A673 (cell line): ENCODE results near the gene DCANP1. TPM values are rescaled to one million over a fixed set of nuclear protein-coding genes. Genes with fewer than 3 reads are reported as not detected.

Source experiments
- BruUV-seq: library from RNA; stranded (reverse); fragments of 400-500 nt; replicated peaks from 2 replicates; lab custom pipeline; 2021; lab: Mats Ljungman, UMichigan
- CTCF ChIA-PET: fragments of 300-600 bp; sonication (Branson Sonifier 250); formaldehyde crosslinking; loops from one replicate; lab custom pipeline; 2022; ENCODE audit warnings: antibody characterized with exemption; lab: Charles Lee
- POLR2A ChIA-PET: fragments of 300-600 bp; sonication (Branson Sonifier 250); formaldehyde crosslinking; loops from one replicate; lab custom pipeline; 2022; ENCODE audit warnings: antibody characterized with exemption; ENCODE audit not compliant: low non-redundant PET; lab: Charles Lee
- DNase-seq: peaks from one replicate; pipeline ENCODE4 v3.0.0-alpha.2; 2015; ENCODE audit warnings: low spot score
- H3K27ac ChIP-seq: fragments of 200-600 bp; sonication (generic); 2 replicates; pipeline ENCODE4 v1.5.1; 2016; ENCODE audit warnings: mixed run types, low read depth, mild to moderate bottlenecking, mixed read lengths, antibody characterized with exemption, low read length; ENCODE audit not compliant: poor library complexity, severe bottlenecking
- H3K27me3 ChIP-seq: fragments of 200-600 bp; sonication (generic); replicated peaks from 2 replicates; pipeline ENCODE4 v1.6.1; 2017; ENCODE audit warnings: mixed run types, low read depth, mild to moderate bottlenecking, mixed read lengths, antibody characterized with exemption, low read length; ENCODE audit not compliant: insufficient read depth, poor library complexity
- H3K36me3 ChIP-seq: fragments of 200-600 bp; sonication (generic); 2 replicates; pipeline ENCODE4 v1.6.1; 2016; ENCODE audit warnings: mixed run types, mild to moderate bottlenecking, mixed read lengths, antibody characterized with exemption, low read length; ENCODE audit not compliant: insufficient read depth, poor library complexity, severe bottlenecking
- H3K4me1 ChIP-seq: fragments of 200-600 bp; sonication (generic); 2 replicates; pipeline ENCODE4 v1.6.1; 2017; ENCODE audit warnings: mixed run types, mild to moderate bottlenecking, mixed read lengths, antibody characterized with exemption, low read length; ENCODE audit not compliant: insufficient read depth, poor library complexity, severe bottlenecking
- H3K4me3 ChIP-seq: fragments of 200-600 bp; sonication (generic); 2 replicates; pipeline ENCODE4 v1.5.1; 2016; ENCODE audit warnings: low read depth, mixed run types, mild to moderate bottlenecking, mixed read lengths, low read length; ENCODE audit not compliant: poor library complexity, severe bottlenecking
- H3K9me3 ChIP-seq: fragments of 200-600 bp; sonication (generic); 2 replicates; pipeline ENCODE4 v1.6.1; 2016; ENCODE audit warnings: mixed run types, low read depth, mild to moderate bottlenecking, mixed read lengths, antibody characterized with exemption, low read length; ENCODE audit not compliant: poor library complexity, severe bottlenecking
- CTCF ChIP-seq: fragments of 300-800, 200-600 bp; sonication (generic); conservative IDR thresholded peaks from 2 replicates; pipeline ENCODE4 v1.5.1; 2017; ENCODE audit warnings: low read depth, mild to moderate bottlenecking, antibody characterized with exemption, low read length, moderate library complexity, mixed read lengths
- EZH2 ChIP-seq: fragments of 200-600 bp; sonication (generic); IDR thresholded peaks from 2 replicates; pipeline ENCODE4 v1.6.1; 2017; ENCODE audit warnings: borderline replicate concordance, low read depth, mild to moderate bottlenecking, mixed read lengths, antibody characterized with exemption, low read length; ENCODE audit not compliant: poor library complexity, severe bottlenecking
- intact Hi-C: fragments of 100-400 bp; cut with micrococcal nuclease; formaldehyde crosslinking; loops from one replicate; pipeline ENCODE4 v1.10.0; 2022; ENCODE audit not compliant: unreplicated experiment
- total RNA-seq: library from RNA; stranded (reverse); gene quantifications from 2 replicates; pipeline ENCODE4 v1.2.3, GENCODE V29; 2021

DCANP1 gene
- total RNA-seq, 1 experiment from 2014 or later = not detected

GRCh38 chr5:135454946-135455345 lies 7.8 kb upstream of the DCANP1 start:
- CTCF ChIA-PET = no interaction called here
- TF ChIP-seq EZH2 (no peak), CTCF (no peak)
- DNase-seq = no peak
- Histone ChIP-seq H3K27me3 (peaks cover 34% of the 10 kb centered on the region), H3K27ac (no peak overlapping the region), H3K4me3 (no peak overlapping the region), H3K36me3 (no peaks in the 10 kb centered on the region), H3K4me1 (no peaks in the 10 kb centered on the region), H3K9me3 (no peaks in the 10 kb centered on the region)
- intact Hi-C loops = no loop called here
- no TSS peak for BruUV-seq
- POLR2A ChIA-PET = no interaction called here

GRCh38 chr5:135453613-135454012 lies 6.5 kb upstream of the DCANP1 start:
- no peaks in the 10 kb centered on the region for H3K9me3 ChIP-seq
- H3K27me3 ChIP-seq = peaks cover 29% of the 10 kb centered on the region
- intact Hi-C loops = no loop called here
- POLR2A ChIA-PET = no interaction called here
- no peaks in the 10 kb centered on the region for H3K4me1 ChIP-seq
- H3K36me3 ChIP-seq = no peaks in the 10 kb centered on the region
- DNase-seq = no peak
- CTCF ChIA-PET = no interaction called here
- H3K4me3 ChIP-seq = no peak overlapping the region
- H3K27ac ChIP-seq = no peak overlapping the region
- TF ChIP-seq CTCF = no peak
- TF ChIP-seq EZH2 = no peak
- BruUV-seq = no TSS peak

GRCh38 chr5:135452321-135453030 lies 5.3 kb upstream of the DCANP1 start, which contains the start of gene TIFAB:
TIFAB (minus strand) TSS chr5:135452351; CDS start chr5:135449939, 2,412 bp downstream.
- TF ChIP-seq CTCF = no peak
- BruUV-seq = no TSS peak
- Histone ChIP-seq H3K27ac (no peak within 1 kb of the TSS), H3K4me1 (no peaks in the 10 kb centered on the region), H3K27me3 (peaks cover 29% of the 10 kb centered on the region), H3K36me3 (no peaks in the 10 kb centered on the region), H3K4me3 (no peak within 1 kb of the TSS), H3K9me3 (no peaks in the 10 kb centered on the region)
- DNase-seq = no peak
- intact Hi-C loops = no loop called here
- CTCF ChIA-PET = no interaction called here
- POLR2A ChIA-PET = no interaction called here
